HG02588 (cell line): ENCODE results near the gene GBP4.

Source experiments
- ATAC-seq: cut with Tn5 transposase; IDR thresholded peaks from one replicate; pipeline ENCODE4 v1.9.1; 2021; ENCODE audit warnings: mild to moderate bottlenecking, moderate library complexity; ENCODE audit not compliant: unreplicated experiment

Gene GBP4

DNA sequence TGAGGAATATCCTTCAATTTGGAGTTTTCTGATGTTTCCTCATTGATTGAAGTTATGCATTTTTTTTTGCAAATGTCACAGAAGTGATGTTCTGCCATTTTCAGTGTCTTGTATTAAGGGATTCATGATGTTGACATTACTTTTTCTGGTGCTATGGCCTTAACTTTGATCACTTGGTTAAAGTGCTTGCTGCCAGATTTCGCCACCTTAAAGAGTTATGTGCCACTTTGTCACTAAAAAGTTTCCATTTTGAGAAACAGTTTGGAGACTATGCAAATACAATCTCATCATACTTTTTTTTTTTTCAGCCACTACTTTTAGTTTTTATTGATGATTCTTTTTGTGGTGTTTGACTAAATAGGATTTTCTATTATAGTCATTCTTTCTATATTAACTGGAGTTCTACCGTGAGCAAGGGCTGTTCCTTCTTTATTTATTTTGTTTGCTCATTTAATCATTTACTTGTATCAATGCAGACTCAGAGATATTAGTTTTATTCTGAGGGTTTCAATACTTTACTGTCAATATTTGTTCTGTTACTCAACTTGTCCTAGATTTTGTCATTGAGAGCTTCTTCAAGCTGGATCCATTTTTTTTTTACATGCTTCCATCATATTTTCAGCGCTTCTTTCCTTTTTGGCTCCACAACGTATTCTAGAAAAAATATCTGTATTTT, 26.1 kb downstream of the GBP4 start:
- no peak for ATAC-seq

DNA sequence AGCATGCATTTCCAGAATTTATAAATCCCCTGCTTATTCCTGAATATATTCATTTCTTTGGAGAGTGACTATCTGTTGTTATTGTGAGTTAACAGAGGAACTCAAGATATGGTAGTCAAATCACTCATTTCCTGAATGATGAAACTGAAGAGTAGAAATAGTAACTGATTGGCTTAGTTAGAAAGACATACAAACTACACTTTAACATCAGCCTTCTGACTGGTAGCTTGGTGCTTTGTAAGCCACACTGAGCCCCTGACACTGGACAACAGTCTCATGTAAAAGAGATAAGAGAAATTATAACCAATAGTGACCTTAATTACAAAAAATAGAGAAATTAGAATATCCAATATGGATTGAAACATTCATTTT, 27.7 kb downstream of the GBP4 start:
- ATAC-seq, result peak; percentile 49

DNA sequence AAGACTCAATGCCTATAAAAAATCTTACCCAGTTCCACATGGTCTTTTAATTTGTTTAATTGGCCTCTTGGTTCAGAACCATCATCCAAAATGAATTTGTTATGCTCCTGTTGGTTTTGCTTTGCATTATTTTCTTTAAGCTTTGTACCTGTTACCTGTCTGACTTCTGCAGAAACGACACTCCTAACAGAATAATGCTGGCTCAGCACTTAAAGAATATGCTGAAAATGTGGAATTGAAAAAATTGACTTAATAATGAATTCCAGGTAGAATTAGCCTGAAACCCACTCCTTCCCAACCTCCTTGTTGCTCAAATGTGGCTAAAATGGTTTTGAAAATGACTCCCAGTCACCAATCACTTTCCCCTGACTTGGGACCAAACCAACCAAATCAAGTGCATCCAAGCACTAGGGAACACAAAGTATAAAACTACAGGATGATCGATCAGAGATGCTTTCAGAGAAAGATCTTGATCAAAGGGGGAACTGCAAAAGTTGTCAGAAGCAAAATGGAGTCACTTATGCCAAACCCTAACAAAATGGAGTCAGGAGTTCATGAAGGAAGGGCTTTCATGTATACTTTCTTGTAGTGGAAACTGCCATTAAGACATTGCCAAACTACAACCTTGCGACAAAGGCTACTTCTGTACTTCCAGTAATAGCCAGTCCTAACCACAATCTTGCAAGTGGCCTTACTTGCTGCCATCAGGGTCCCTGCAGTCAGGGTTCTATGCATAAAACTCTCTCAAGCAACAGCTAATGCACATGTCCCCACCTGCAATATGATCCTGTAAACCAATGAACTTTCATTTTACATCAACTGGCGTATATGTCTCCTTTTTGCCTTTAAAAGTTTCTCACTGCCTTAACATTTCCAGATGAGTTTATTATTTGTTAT, 28.3 kb downstream of the GBP4 start:
- no peak for ATAC-seq

DNA sequence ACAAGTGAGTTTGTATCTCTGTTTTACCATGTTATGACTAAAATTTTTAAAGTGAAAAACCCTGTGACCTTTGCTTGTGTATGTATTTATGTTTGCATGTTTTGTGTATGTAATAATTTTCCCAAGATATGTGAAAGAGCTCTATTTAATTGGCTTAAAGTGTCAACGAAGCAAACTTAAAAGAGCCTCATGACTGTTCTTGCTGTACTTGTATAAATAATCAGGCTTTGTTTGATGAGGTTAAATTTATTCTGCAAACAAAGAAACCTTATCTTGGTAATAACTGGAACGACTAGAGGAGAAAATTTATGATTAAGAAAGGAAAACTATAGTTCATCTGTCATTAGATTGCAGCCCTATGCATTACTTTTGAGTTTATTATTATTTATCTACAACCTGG, 29.6 kb downstream of the GBP4 start:
- no peak for ATAC-seq

DNA sequence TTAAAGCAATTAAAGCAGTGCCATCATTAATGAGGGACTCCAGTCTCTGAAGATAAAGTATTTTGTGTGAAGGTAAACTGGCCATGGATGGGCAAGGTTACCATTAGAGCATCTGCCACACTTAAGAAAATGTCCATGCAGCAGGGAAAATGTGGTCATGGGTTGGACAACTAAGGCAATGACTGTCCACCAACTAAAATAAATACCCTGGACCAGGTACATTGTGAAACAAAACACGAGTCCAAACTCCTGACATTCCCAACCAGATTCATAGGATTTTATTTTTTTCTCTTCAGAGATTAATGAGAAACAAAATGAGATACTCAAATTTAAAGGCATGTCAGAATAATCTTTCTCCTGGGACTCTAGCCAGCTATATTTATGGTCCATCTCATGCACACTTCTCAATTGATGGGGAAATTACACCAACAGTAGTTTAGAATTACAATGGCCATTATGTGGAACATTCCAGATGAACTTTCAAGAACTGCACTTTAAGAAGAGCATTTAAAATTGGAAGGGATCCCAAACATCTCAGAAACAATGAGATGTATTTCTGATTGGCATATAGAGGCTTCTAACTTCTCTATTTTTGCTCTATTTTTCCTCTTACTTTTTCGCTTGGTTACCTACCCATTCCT, 31.0 kb downstream of the GBP4 start:
- no peak for ATAC-seq

DNA sequence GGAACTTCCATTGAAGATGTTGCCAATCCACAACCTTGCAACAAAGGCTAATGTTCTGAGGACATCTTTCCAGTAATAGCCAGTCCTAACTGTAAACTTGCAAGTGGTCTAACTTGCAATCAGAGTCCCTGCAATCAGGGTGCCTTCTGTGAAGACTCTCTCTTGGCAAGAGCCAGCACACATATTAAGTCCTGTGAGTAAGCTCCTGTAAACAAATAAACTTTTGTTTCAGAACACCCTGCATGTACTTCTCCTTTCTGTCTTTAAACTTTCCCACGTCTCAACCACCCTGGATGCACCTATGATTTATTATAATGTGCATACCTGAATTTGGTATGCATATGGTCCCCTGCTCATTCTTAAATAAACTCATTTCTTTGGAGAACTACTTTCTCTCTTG, 32.0 kb downstream of the GBP4 start:
- no peak for ATAC-seq

DNA sequence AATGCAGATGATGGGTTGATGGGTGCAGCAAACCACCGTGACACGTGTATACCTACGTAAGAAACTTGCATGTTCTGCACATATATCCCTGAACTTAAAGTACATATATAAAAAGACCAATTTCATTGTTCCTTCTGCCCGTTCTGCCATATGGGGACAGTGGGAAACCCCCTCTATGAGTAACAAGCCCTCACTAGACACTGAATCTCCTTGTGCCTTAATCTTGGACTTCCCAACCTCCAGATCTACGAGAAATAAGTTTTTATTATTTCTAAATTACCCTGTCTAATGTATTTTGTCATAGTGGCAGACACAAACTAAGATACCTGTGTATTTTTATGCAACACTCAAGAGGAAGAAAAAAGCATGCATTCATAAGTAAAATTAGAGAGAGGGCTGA, 32.9 kb downstream of the GBP4 start:
- ATAC-seq, result no peak

DNA sequence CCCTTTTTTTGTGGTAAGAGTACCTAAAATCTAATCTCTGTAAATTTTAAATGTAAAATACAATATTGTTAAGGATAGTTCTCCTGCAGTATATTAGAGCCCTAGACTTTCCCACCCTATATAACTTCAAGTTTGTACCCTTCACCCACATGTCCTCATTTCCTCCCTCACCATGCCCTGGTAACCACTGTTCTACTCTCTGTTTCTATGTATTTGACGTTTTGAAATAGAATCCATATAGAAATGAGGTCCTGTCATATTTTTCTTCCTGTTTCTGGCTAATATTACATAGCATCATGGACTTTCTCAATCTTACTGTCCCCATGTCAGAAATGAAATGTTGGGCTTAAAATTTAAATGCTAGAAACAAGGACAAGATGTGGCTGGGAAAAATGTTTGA, 47.7 kb downstream of the GBP4 start:
- ATAC-seq, result no peak

DNA sequence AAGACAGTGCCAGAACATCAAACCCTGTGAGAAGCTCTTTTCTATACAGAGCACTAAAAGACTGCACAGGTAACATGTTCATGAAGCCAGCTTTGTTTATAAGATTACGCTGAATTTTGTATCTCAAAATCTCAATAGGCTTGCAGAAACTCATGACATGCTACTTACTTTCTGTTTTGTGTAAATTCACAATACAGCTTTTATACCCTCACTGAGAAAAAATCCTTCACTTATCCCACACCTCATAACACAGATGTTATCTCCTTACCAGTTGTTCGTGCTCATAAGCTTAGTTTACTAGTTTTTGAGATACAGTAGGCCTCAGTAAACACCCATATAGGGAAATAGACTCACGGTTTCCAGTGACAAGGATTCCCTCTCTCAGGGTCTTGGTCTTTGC, 48.8 kb downstream of the GBP4 start:
- no peak for ATAC-seq

DNA sequence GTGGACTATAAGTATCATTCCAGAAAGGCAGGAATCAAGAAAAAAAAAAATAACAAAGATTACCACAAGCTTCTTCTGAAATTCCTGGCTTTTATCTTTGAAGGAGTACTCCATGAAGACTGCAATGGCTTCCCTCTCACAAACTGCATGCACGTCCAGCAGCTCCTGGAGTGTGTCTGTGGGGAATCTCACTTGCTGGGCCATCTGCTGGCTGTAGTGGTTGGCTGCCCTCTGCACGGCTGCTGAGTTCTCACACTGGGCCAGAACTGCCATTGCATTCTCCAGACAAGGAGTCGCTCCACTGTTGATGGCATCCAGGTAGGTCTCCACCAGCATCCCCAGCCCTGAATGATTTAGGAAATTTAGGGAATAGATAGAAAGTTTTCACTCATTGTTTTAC, 49.5 kb downstream of the GBP4 start:
- no peak for ATAC-seq

DNA sequence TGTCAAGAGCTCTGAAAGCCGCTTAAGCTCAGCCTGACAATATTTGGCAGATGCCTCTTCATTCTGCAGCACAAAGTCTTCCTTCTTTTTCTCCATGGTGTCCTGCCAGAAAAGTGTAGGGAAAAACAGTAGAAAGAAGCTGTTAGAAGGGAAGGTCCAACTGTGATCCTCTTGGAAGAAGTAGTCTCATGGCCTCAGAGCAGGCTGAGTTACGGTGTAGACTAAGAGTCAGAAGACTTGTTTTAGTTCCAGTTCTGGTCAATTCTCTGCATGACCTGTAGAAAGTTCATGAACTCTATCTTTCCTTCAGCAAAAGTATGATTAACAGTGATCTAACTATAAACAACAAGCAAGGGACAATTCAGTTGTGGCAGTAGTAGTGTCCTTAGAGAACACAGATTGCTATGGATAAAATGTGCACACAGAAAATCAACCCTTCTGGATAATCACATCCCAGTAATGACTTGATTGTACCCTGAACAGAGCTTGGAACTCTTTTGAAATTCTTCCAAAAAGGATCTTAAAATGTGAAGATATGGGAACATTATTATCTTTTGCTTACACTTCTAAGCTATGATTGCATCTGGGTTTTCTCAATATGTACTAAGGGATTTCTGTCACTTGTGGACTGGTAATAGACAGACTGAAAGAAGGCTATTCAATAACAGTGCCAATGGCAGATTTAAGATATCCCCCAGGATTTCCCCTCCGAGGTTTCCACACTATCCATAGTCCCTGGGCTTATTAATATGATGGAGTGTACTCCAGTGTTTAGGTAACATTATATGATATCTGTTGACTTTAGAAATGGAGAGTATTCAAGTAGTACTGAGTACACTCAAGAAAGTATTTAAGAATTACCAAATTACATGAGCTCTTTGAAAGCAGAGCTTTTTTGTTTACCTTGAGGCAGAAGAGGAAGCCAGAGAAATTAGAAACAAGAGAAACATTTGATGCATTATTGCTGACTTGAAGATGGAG, 50.8 kb downstream of the GBP4 start:
- ATAC-seq, result no peak

DNA sequence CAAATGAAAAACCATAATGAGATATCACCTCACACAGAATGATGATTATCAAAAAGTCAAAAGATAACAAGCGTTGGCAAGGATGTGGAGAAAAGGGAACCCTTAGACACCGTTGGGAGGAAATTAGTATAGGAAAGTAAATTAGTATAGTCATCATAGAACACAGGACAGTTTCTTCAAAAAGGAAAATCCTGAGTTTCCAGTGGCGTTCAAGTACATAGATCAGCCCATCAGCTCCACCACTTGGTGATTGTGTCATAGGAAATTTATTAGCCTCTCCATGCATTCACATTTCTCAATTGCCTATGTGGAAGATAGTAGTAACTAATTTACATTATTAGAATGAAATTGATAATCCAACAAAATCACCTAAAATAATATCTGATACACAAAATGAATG, 52.0 kb downstream of the GBP4 start:
- no peak for ATAC-seq

DNA sequence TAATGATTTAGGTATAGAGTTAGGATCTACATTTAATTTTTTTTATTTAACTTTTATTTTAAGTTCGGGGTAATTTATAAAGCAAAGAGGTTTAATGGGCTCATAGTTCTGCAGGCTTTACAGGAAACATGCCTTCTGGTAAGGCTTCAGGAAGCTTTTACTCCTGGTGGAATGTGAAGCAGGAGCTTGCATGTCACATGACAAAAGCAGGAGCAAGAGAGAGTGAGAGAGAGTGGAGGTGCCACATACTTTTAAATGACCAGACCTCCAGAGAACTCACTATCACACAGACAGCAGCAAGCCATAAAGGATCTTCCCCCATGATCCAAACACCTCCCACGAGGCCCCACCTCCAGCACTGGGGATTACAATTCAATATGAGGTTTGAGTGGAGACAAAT, 55.3 kb downstream of the GBP4 start:
- ATAC-seq, result no peak

DNA sequence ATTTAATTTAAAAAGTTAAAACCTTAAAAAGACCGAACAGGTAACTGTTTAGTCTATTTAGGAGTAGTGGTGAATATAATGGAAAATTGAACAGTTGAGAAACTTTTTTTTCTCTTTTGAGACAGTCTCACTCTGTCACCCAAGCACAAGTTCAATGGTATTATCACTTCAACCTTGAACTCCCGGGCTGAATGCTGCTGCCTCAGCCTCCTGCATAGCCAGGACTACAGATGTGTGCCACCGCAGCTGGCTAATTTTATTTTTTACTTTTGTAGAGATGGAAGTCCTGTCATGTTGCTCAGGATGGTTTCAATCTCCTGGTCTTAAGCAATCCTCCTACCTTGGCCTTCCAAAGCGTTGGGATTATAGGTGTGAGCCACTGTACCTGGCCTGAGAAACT, 56.6 kb downstream of the GBP4 start:
- ATAC-seq, result no peak

DNA sequence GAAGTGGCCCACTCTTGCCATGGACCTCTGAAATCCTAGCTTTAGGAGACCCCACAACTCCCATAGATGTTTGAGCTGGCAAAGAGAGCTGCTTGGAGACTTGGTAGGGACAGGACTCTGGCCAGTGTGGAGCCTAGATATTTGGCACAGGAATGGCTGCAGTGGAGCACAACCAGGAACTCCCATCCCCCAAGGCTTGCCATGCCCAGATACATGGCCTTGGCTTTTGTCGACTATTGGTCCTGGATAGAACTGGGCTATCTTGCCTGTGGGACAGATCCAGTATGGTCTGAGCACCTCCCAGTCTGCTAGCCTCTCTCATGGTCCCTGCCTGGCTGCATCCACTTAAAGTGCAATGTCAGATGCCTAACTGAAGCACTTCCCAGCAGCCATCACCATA, 65.0 kb downstream of the GBP4 start:
- no peak for ATAC-seq
